HEK293 (cell line): ENCODE data around the gene LIN7A.

Experiments
- CTCF ChIA-PET: fragments of 350-600 bp; formaldehyde crosslinking; extraction: SDS; loops from one replicate; lab custom pipeline; 2021; ENCODE audit warnings: antibody characterized with exemption; lab: Yijun Ruan, JAX
- POLR2A ChIA-PET: fragments of 300-600 bp; formaldehyde crosslinking; extraction: SDS; loops from one replicate; lab custom pipeline; 2020; ENCODE audit warnings: antibody characterized with exemption, inconsistent platforms; lab: Yijun Ruan, JAX
- H3K27ac ChIP-seq: fragments of 200-500 bp; sonication (Bioruptor generic); 2 replicates; pipeline ENCODE4 v1.5.1; 2014; ENCODE audit warnings: low read depth, low read length, control low read depth, inconsistent platforms; ENCODE audit errors: extremely low read depth
- H3K36me3 ChIP-seq, 2 experiments: fragments of 200-500 bp in 1 of 2; sonication (Bioruptor generic) in 1 of 2; 1 replicate in 1 of 2; 2 replicates in 1 of 2; pipeline ENCODE4 v1.5.1; 2014 to 2017; ENCODE audit warnings: inconsistent platforms in 2 of 2, low read length in 2 of 2; ENCODE audit not compliant: control insufficient read depth in 2 of 2, insufficient read depth in 1 of 2
- H3K4me1 ChIP-seq: fragments of 200-500 bp; sonication (Bioruptor generic); 2 replicates; pipeline ENCODE4 v1.5.1; 2014; ENCODE audit warnings: mild to moderate bottlenecking, low read length, inconsistent platforms; ENCODE audit not compliant: control insufficient read depth, insufficient read depth
- H3K4me3 ChIP-seq: 2 replicates; pipeline ENCODE4 v1.5.1; 2011; ENCODE audit warnings: low read depth, mild to moderate bottlenecking, control low read depth, low read length, moderate library complexity
- H3K9me3 ChIP-seq: fragments of 200-500 bp; sonication (Bioruptor generic); 2 replicates; pipeline ENCODE4 v1.5.1; 2014; ENCODE audit warnings: low read depth, low read length, inconsistent platforms; ENCODE audit not compliant: control insufficient read depth, insufficient read depth
- BCL6B ChIP-seq: fragments of 450-650 bp; formaldehyde crosslinking; IDR thresholded peaks from 2 replicates; pipeline ENCODE4 v1.5.1; 2017; ENCODE audit warnings: missing biosample characterization, missing genetic modification characterization
- KLF9 ChIP-seq: fragments of 450-650 bp; formaldehyde crosslinking; IDR thresholded peaks from 2 replicates; pipeline ENCODE4 v1.5.1; 2016; ENCODE audit warnings: missing biosample characterization, missing genetic modification characterization, low read depth
- PRDM6 ChIP-seq: fragments of 450-650 bp; formaldehyde crosslinking; IDR thresholded peaks from 2 replicates; pipeline ENCODE4 v1.5.1; 2017; ENCODE audit warnings: missing biosample characterization, missing genetic modification characterization
- SCRT1 ChIP-seq: fragments of 450-650 bp; formaldehyde crosslinking; IDR thresholded peaks from 2 replicates; pipeline ENCODE4 v1.5.1; 2016; ENCODE audit warnings: missing biosample characterization, missing genetic modification characterization, borderline replicate concordance
- ZBTB20 ChIP-seq: fragments of 450-650 bp; formaldehyde crosslinking; IDR thresholded peaks from 2 replicates; pipeline ENCODE4 v1.5.1; 2016; ENCODE audit warnings: missing biosample characterization, missing genetic modification characterization
- ZBTB44 ChIP-seq: fragments of 450-650 bp; IDR thresholded peaks from 2 replicates; pipeline ENCODE4 v1.5.1; 2018; ENCODE audit warnings: missing biosample characterization, mild to moderate bottlenecking, missing genetic modification characterization
- ZNF10 ChIP-seq: fragments of 450-650 bp; formaldehyde crosslinking; IDR thresholded peaks from 2 replicates; pipeline ENCODE4 v1.5.1; 2017; ENCODE audit warnings: missing biosample characterization, missing genetic modification characterization
- ZNF2 ChIP-seq: fragments of 450-650 bp; formaldehyde crosslinking; IDR thresholded peaks from 2 replicates; pipeline ENCODE4 v1.5.1; 2016; ENCODE audit warnings: missing biosample characterization, missing genetic modification characterization
- ZNF266 ChIP-seq: fragments of 450-650 bp; formaldehyde crosslinking; IDR thresholded peaks from 2 replicates; pipeline ENCODE4 v1.5.1; 2016; ENCODE audit warnings: missing biosample characterization, missing genetic modification characterization, low read depth
- ZNF302 ChIP-seq: fragments of 450-650 bp; formaldehyde crosslinking; IDR thresholded peaks from 2 replicates; pipeline ENCODE4 v1.5.1; 2016; ENCODE audit warnings: missing biosample characterization, missing genetic modification characterization, low read depth
- ZNF398 ChIP-seq: fragments of 450-650 bp; formaldehyde crosslinking; IDR thresholded peaks from 2 replicates; pipeline ENCODE4 v1.5.1; 2017; ENCODE audit warnings: missing biosample characterization, missing genetic modification characterization
- ZNF488 ChIP-seq: fragments of 450-650 bp; formaldehyde crosslinking; IDR thresholded peaks from 2 replicates; pipeline ENCODE4 v1.5.1; 2016; ENCODE audit warnings: missing biosample characterization, missing genetic modification characterization
- ZNF645 ChIP-seq: fragments of 450-650 bp; formaldehyde crosslinking; IDR thresholded peaks from 2 replicates; pipeline ENCODE4; 2016; ENCODE audit warnings: missing biosample characterization, missing genetic modification characterization
- ZNF670 ChIP-seq: fragments of 450-650 bp; formaldehyde crosslinking; IDR thresholded peaks from 2 replicates; pipeline ENCODE4 v1.5.1; 2016; ENCODE audit warnings: missing biosample characterization, missing genetic modification characterization, low read depth
- ZNF677 ChIP-seq: fragments of 450-650 bp; IDR thresholded peaks from 2 replicates; pipeline ENCODE4 v1.5.0; 2018; ENCODE audit warnings: missing biosample characterization, mild to moderate bottlenecking, missing genetic modification characterization, moderate library complexity
- ZNF791 ChIP-seq: fragments of 450-650 bp; formaldehyde crosslinking; IDR thresholded peaks from 2 replicates; pipeline ENCODE4 v1.5.1; 2016; ENCODE audit warnings: missing biosample characterization, missing genetic modification characterization
- ZSCAN4 ChIP-seq: fragments of 450-650 bp; formaldehyde crosslinking; IDR thresholded peaks from 2 replicates; pipeline ENCODE4 v1.5.1; 2017; ENCODE audit warnings: missing biosample characterization, missing genetic modification characterization

The LIN7A gene

GRCh38 chr12:80769553-80770140, 168.1 kb downstream of the LIN7A start:
- Histone ChIP-seq H3K27ac (no peak overlapping the region), H3K36me3 (no peaks in the 10 kb centered on the region), H3K4me3 (no peak overlapping the region), H3K9me3 (no peaks in the 10 kb centered on the region), H3K4me1 (no peaks in the 10 kb centered on the region)
- TF ChIP-seq KLF9 (tag by site-specific recombination) (no peak), ZNF266 (tag by site-specific recombination) (no peak), ZBTB44 (tag by site-specific recombination) (no peak), ZNF398 (tag by site-specific recombination) (no peak), ZNF302 (tag by site-specific recombination) (no peak), ZNF2 (tag by site-specific recombination) (no peak), PRDM6 (tag by site-specific recombination) (no peak), ZBTB20 (no peak), ZNF677 (tag by site-specific recombination) (no peak), ZSCAN4 (no peak)
- CTCF ChIA-PET, result no interaction called here
- POLR2A ChIA-PET, result no interaction called here

GRCh38 chr12:80766897-80767296, 170.8 kb downstream of the LIN7A start:
- H3K36me3 ChIP-seq, result no peaks in the 10 kb centered on the region
- H3K27ac ChIP-seq, result no peak overlapping the region
- no peaks in the 10 kb centered on the region for H3K4me1 ChIP-seq
- ChIA-PET CTCF (no interaction called here), POLR2A (no interaction called here)
- TF ChIP-seq SCRT1 (tag by site-specific recombination) (no peak), ZSCAN4 (no peak), ZNF645 (tag by site-specific recombination) (no peak), ZNF670 (tag by site-specific recombination) (no peak), ZNF791 (tag by site-specific recombination) (no peak), BCL6B (tag by site-specific recombination) (no peak), ZNF10 (tag by site-specific recombination) (no peak), ZNF488 (tag by site-specific recombination) (no peak)
- H3K9me3 ChIP-seq, result no peaks in the 10 kb centered on the region
- H3K4me3 ChIP-seq, result no peak overlapping the region
